Hippocampal formation (tissue), 2 donors: ENCODE measurements around the gene HCN1.
"Not testable (repeated sequence)": the region's sequence is repeated elsewhere in the genome, so short reads cannot be mapped to it uniquely, and the experiment has no call there.

Source experiments
- DNase-seq, 2 donors: peaks; one replicate each; lab custom pipeline; 2025; lab: John Stamatoyannopoulos, UW

HCN1 gene

GRCh38 chr5:45417285-45417998, 278.7 kb downstream of the HCN1 start:
- no peak for DNase-seq

GRCh38 chr5:45414620-45415573, 281.3 kb downstream of the HCN1 start:
- DNase-seq: no peak

GRCh38 chr5:45411971-45412612, 284.1 kb downstream of the HCN1 start:
- no peak for DNase-seq

- no peak for DNase-seq
Observed at GRCh38 chr5:45410304-45410995, 285.7 kb downstream of the HCN1 start.

GRCh38 chr5:45408067-45408466, 288.1 kb downstream of the HCN1 start:
- DNase-seq: no peak

GRCh38 chr5:45402804-45403455, 293.2 kb downstream of the HCN1 start:
- no peak for DNase-seq

GRCh38 chr5:45399041-45399440, 297.1 kb downstream of the HCN1 start:
- DNase-seq: no peak

- no peak for DNase-seq
Observed at GRCh38 chr5:45385321-45386058, 310.7 kb downstream of the HCN1 start.

- no peak for DNase-seq
Observed at GRCh38 chr5:45383985-45384384, 312.2 kb downstream of the HCN1 start.

GRCh38 chr5:45382583-45382982, 313.6 kb downstream of the HCN1 start:
- no peak for DNase-seq

GRCh38 chr5:45376417-45376816, 319.8 kb downstream of the HCN1 start:
- no peak for DNase-seq

GRCh38 chr5:45372629-45373028, 323.6 kb downstream of the HCN1 start:
- DNase-seq: no peak

GRCh38 chr5:45371423-45371822, 324.8 kb downstream of the HCN1 start:
- DNase-seq: not testable (repeated sequence)

GRCh38 chr5:45355189-45355992, 340.8 kb downstream of the HCN1 start:
- DNase-seq: no peak

GRCh38 chr5:45336464-45336863, 359.7 kb downstream of the HCN1 start:
- DNase-seq: no peak

GRCh38 chr5:45335978-45336377, 360.2 kb downstream of the HCN1 start:
- no peak for DNase-seq

- DNase-seq: no peak
Observed at GRCh38 chr5:45335346-45335745, 360.8 kb downstream of the HCN1 start.

GRCh38 chr5:45334939-45335338, 361.2 kb downstream of the HCN1 start:
- no peak for DNase-seq

- not testable (repeated sequence) for DNase-seq
Observed at GRCh38 chr5:45312627-45313026, 383.6 kb downstream of the HCN1 start.

- no peak for DNase-seq
Observed at GRCh38 chr5:45295231-45295630, 400.9 kb downstream of the HCN1 start.
